ENCODE measurements around the gene ADAM22.
"Not testable (repeated sequence)": the region's sequence is repeated elsewhere in the genome, so short reads cannot be mapped to it uniquely, and the experiment has no call there.

Gene ADAM22

GRCh38 chr7:88111140-88111743, 177.2 kb downstream of the ADAM22 start:
- peak; percentile 76 for DNase-seq

GRCh38 chr7:88111954-88112471, 178.0 kb downstream of the ADAM22 start:
- DNase-seq, result no peak

- peak; percentile 28 for DNase-seq
Measured at GRCh38 chr7:88115258-88115796, 181.3 kb downstream of the ADAM22 start.

- no peak for DNase-seq
Measured at GRCh38 chr7:88115816-88116215, 181.8 kb downstream of the ADAM22 start.

GRCh38 chr7:88116235-88116795, 182.3 kb downstream of the ADAM22 start:
- no peak for DNase-seq

- no peak for DNase-seq
Measured at GRCh38 chr7:88117325-88117724, 183.3 kb downstream of the ADAM22 start.

- DNase-seq, result peak; percentile 4
Measured at GRCh38 chr7:88121335-88121734, 187.3 kb downstream of the ADAM22 start.

- no peak for DNase-seq
Measured at GRCh38 chr7:88127637-88128290, 193.7 kb downstream of the ADAM22 start.

- peak; percentile 49 for DNase-seq
Measured at GRCh38 chr7:88132725-88133124, 198.7 kb downstream of the ADAM22 start.

- no peak for DNase-seq
Measured at GRCh38 chr7:88140947-88141346, 206.9 kb downstream of the ADAM22 start.

GRCh38 chr7:88141479-88141878, 207.4 kb downstream of the ADAM22 start:
- DNase-seq, result no peak

GRCh38 chr7:88141953-88142352, 207.9 kb downstream of the ADAM22 start:
- no peak for DNase-seq

- DNase-seq, result no peak
Measured at GRCh38 chr7:88146616-88147015, 212.6 kb downstream of the ADAM22 start.

GRCh38 chr7:88147341-88147740, 213.3 kb downstream of the ADAM22 start:
- no peak for DNase-seq

GRCh38 chr7:88147949-88148348, 213.9 kb downstream of the ADAM22 start:
- DNase-seq, result peak; percentile 35

GRCh38 chr7:88150033-88150432, 216.0 kb downstream of the ADAM22 start:
- no peak for DNase-seq

GRCh38 chr7:88151119-88151790, 217.2 kb downstream of the ADAM22 start:
- DNase-seq, result no peak

GRCh38 chr7:88153378-88153777, 219.3 kb downstream of the ADAM22 start:
- no peak for DNase-seq

GRCh38 chr7:88155756-88156155, 221.7 kb downstream of the ADAM22 start:
- DNase-seq, result no peak

- no peak for DNase-seq
Measured at GRCh38 chr7:88156356-88156755, 222.3 kb downstream of the ADAM22 start.

GRCh38 chr7:88159741-88160140, 225.7 kb downstream of the ADAM22 start:
- not testable (repeated sequence) for DNase-seq

GRCh38 chr7:88165697-88166096, 231.6 kb downstream of the ADAM22 start:
- peak; percentile 48 for DNase-seq

GRCh38 chr7:88167223-88167622, 233.2 kb downstream of the ADAM22 start:
- no peak for DNase-seq
